Panc1 (cell line): ENCODE results near the gene ATP1B3. TPM values are rescaled to one million over a fixed set of nuclear protein-coding genes. Genes with fewer than 3 reads are reported as not detected.

Source experiments
- ATAC-seq: fragments of 200-7000 bp; cut with Tn5 transposase; 2 replicates; pipeline ENCODE4 v1.9.1; 2020; ENCODE audit warnings: mild to moderate bottlenecking, moderate library complexity
- BruUV-seq: library from RNA; stranded (reverse); fragments of 400-500 nt; replicated peaks from 2 replicates; lab custom pipeline; 2021; lab: Mats Ljungman, UMichigan
- CTCF ChIA-PET: fragments of 300-600 bp; sonication (Branson Sonifier 250); formaldehyde crosslinking; loops from one replicate; lab custom pipeline; 2022; ENCODE audit warnings: antibody characterized with exemption; lab: Charles Lee
- POLR2A ChIA-PET: fragments of 300-600 bp; sonication (Branson Sonifier 250); formaldehyde crosslinking; loops from one replicate; lab custom pipeline; 2022; ENCODE audit warnings: antibody characterized with exemption; lab: Charles Lee
- DNase-seq: peaks from one replicate; pipeline ENCODE4 v3.0.0-alpha.2; 2010; ENCODE audit warnings: low read depth, low spot score
- H3K27ac ChIP-seq: 2 replicates; pipeline ENCODE4 v1.5.1; 2011; ENCODE audit warnings: mild to moderate bottlenecking, low read length, inconsistent platforms
- H3K27me3 ChIP-seq: fragments of 200-500 bp; sonication (Bioruptor generic); 2 replicates; pipeline ENCODE4 v1.6.0; 2014; ENCODE audit warnings: low read length, inconsistent platforms; ENCODE audit not compliant: control insufficient read depth, insufficient read depth
- H3K36me3 ChIP-seq: fragments of 200-500 bp; sonication (Bioruptor generic); 2 replicates; pipeline ENCODE4 v1.5.1; 2014; ENCODE audit warnings: inconsistent platforms, mild to moderate bottlenecking, low read length, moderate library complexity; ENCODE audit not compliant: control insufficient read depth, insufficient read depth
- H3K4me1 ChIP-seq: 2 replicates; pipeline ENCODE4 v1.5.1; 2011; ENCODE audit warnings: inconsistent platforms, mild to moderate bottlenecking, low read length, moderate library complexity; ENCODE audit not compliant: control insufficient read depth, insufficient read depth
- H3K4me3 ChIP-seq, 2 experiments: 2 replicates each; pipeline ENCODE4 v1.5.1; 2011 to 2012; ENCODE audit warnings: low read depth in 2 of 2, low read length in 2 of 2, mild to moderate bottlenecking in 2 of 2, inconsistent platforms in 1 of 2, moderate library complexity in 1 of 2
- H3K9me3 ChIP-seq: fragments of 200-500 bp; sonication (Bioruptor generic); 2 replicates; pipeline ENCODE4 v1.5.1; 2014; ENCODE audit warnings: low read depth, mild to moderate bottlenecking, inconsistent platforms, low read length, moderate library complexity; ENCODE audit not compliant: control insufficient read depth, insufficient read depth
- POLR2AphosphoS5 ChIP-seq: IDR thresholded peaks from 2 replicates; pipeline ENCODE4 v1.6.1; 2012; ENCODE audit warnings: mild to moderate bottlenecking, low read depth, low read length, moderate library complexity
- SIN3A ChIP-seq: IDR thresholded peaks from 2 replicates; pipeline ENCODE4 v1.6.1; 2012; ENCODE audit warnings: low read depth, mild to moderate bottlenecking, low read length, moderate library complexity, borderline replicate concordance; ENCODE audit not compliant: insufficient read depth
- TCF7L2 ChIP-seq: IDR thresholded peaks from 2 replicates; pipeline ENCODE4 v1.6.1; 2011; ENCODE audit warnings: mild to moderate bottlenecking, low read depth, low read length, inconsistent platforms
- in situ Hi-C: cut with HindIII; loops from 2 replicates; pipeline ENCODE4 v1.10.0; 2016; ENCODE audit warnings: low sequenced_read_pairs, low pct_unique_long_range_greater_than_20kb
- intact Hi-C: fragments of 100-400 bp; cut with micrococcal nuclease; formaldehyde crosslinking; loops from one replicate; pipeline ENCODE4 v1.10.0; 2022; ENCODE audit not compliant: unreplicated experiment
- total RNA-seq: library from RNA; stranded (reverse); gene quantifications from one replicate; pipeline ENCODE4 v1.2.1, GENCODE V29; 2021; ENCODE audit not compliant: unreplicated experiment
- TF ChIP-seq, protein P1 (sequence below): fragments of 450-650 bp; IDR thresholded peaks from 2 replicates; pipeline ENCODE4 v1.5.1; 2017; ENCODE audit warnings: mild to moderate bottlenecking
- TF ChIP-seq, protein P2 (sequence below), 2 experiments: IDR thresholded peaks; 2 replicates each; pipeline ENCODE4 v1.6.1; 2011 to 2012; ENCODE audit warnings: low read depth in 2 of 2, control low read depth in 1 of 2, low read length in 1 of 2, mild to moderate bottlenecking in 1 of 2, moderate library complexity in 1 of 2; ENCODE audit not compliant: insufficient read depth in 1 of 2

ATP1B3 gene
- total RNA-seq, 1 experiment from 2014 or later, result 201 TPM

DNA sequence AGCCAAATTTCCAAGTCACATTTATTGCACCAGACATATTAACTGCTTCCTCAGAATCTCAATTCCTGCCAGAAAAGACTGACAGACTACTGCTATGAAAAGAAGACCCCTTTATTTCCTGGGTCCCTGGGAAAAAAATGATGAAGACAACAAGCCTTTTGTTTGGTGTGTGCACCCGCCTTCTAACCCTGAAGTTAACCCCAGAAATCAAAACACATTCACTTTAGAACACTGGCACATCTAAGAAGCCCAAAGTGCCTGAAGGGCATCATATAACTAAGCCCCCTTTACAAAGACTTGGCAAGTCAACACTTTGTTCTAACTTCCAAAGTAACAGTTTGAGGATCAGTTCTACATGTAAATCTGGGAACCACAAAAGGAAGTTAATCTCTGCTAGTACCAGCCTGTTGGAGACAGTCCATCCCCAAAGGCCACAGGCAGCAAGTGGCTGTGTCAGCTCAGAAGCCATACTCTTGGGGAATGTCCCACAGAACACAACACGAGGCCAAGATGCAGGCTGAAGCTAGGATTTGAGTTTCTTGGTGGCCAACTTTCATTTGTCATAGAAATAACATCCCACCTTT lies 16.3 kb upstream of the ATP1B3 start:
- BruUV-seq, result no TSS peak
- 0 out of 2 replicates have a peak, but pooled peaks cover 2% of the 10 kb centered on the region for H3K27me3 ChIP-seq
- no peak overlapping the region for H3K27ac ChIP-seq
- DNase-seq (no peak), ATAC-seq (peak; percentile 56; the same call in 1 of the 2 replicates)
- ChIA-PET POLR2A (no interaction called here), CTCF (no interaction called here)
- TF ChIP-seq, protein P1, sequence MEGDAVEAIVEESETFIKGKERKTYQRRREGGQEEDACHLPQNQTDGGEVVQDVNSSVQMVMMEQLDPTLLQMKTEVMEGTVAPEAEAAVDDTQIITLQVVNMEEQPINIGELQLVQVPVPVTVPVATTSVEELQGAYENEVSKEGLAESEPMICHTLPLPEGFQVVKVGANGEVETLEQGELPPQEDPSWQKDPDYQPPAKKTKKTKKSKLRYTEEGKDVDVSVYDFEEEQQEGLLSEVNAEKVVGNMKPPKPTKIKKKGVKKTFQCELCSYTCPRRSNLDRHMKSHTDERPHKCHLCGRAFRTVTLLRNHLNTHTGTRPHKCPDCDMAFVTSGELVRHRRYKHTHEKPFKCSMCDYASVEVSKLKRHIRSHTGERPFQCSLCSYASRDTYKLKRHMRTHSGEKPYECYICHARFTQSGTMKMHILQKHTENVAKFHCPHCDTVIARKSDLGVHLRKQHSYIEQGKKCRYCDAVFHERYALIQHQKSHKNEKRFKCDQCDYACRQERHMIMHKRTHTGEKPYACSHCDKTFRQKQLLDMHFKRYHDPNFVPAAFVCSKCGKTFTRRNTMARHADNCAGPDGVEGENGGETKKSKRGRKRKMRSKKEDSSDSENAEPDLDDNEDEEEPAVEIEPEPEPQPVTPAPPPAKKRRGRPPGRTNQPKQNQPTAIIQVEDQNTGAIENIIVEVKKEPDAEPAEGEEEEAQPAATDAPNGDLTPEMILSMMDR, result no peak
- no peak for TF ChIP-seq SIN3A
- TF ChIP-seq TCF7L2, result no peak
- TF ChIP-seq, protein P2, sequence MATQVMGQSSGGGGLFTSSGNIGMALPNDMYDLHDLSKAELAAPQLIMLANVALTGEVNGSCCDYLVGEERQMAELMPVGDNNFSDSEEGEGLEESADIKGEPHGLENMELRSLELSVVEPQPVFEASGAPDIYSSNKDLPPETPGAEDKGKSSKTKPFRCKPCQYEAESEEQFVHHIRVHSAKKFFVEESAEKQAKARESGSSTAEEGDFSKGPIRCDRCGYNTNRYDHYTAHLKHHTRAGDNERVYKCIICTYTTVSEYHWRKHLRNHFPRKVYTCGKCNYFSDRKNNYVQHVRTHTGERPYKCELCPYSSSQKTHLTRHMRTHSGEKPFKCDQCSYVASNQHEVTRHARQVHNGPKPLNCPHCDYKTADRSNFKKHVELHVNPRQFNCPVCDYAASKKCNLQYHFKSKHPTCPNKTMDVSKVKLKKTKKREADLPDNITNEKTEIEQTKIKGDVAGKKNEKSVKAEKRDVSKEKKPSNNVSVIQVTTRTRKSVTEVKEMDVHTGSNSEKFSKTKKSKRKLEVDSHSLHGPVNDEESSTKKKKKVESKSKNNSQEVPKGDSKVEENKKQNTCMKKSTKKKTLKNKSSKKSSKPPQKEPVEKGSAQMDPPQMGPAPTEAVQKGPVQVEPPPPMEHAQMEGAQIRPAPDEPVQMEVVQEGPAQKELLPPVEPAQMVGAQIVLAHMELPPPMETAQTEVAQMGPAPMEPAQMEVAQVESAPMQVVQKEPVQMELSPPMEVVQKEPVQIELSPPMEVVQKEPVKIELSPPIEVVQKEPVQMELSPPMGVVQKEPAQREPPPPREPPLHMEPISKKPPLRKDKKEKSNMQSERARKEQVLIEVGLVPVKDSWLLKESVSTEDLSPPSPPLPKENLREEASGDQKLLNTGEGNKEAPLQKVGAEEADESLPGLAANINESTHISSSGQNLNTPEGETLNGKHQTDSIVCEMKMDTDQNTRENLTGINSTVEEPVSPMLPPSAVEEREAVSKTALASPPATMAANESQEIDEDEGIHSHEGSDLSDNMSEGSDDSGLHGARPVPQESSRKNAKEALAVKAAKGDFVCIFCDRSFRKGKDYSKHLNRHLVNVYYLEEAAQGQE (IDR thresholded peaks at IDR 0.05; ENCODE audit: insufficient read depth in 1 of 2, low read depth in 2 of 2, low read length in 1 of 2), result no peak
- no peak for TF ChIP-seq POLR2AphosphoS5
- no peaks in the 10 kb centered on the region for H3K4me1 ChIP-seq
- no peaks in the 10 kb centered on the region for H3K36me3 ChIP-seq
- no peak overlapping the region for H3K4me3 ChIP-seq
- intact Hi-C loops, result no loop called here
- no peaks in the 10 kb centered on the region for H3K9me3 ChIP-seq
- in situ Hi-C loops, result no loop called here

DNA sequence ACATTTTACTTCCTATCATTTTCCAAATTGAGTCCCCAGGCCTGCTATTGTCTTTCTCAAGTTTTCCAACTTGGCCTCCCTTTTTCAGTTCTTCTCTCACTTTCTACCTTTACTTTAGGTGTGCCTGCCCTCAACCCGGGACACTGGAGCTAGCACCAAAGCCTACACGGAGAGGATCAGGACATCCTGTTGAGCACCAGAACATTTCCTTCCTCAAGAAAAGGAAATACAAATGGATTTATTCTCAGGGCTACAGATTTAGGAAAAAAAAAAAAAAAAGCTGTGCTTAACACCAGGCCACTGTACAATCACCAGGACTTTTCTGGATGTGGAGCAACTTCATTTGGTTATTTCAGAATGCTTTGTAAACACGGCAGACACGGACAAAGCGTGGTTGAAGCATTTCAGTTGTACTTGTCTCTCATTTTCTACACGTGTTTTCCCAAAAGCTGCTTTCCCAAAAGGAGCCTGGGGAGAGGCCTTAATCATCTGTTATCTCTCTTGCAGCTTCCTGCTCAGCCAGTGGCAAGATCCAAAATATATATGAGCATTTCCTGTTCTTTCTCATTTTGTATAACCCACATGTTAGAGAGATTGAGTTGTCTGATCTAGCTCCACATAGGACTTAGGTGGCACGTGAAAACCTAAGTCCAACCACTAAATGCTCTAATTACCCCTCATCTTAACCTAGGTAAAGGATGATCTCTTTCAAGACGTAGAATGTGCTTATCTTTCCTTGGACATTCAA lies 15.5 kb upstream of the ATP1B3 start:
- ChIA-PET CTCF (no interaction called here), POLR2A (no interaction called here)
- intact Hi-C loops, result no loop called here
- BruUV-seq, result no TSS peak
- Histone ChIP-seq H3K36me3 (no peaks in the 10 kb centered on the region), H3K4me1 (no peaks in the 10 kb centered on the region), H3K9me3 (no peaks in the 10 kb centered on the region), H3K4me3 (no peak overlapping the region), H3K27ac (no peak overlapping the region), H3K27me3 (0 out of 2 replicates have a peak, but pooled peaks cover 2% of the 10 kb centered on the region)
- no peak for DNase-seq
- TF ChIP-seq SIN3A (no peak), POLR2AphosphoS5 (no peak), TCF7L2 (no peak)
- TF ChIP-seq, protein P1, result no peak
- TF ChIP-seq, protein P2 (IDR thresholded peaks at IDR 0.05; ENCODE audit: insufficient read depth in 1 of 2, low read depth in 2 of 2, low read length in 1 of 2), result no peak
- in situ Hi-C loops, result no loop called here
- no peak for ATAC-seq
